ENCODE data around the gene LSS.

- TF ChIP-seq EZH2 (IDR thresholded peaks at IDR 0.05) (no peak), POLR2AphosphoS5 (IDR thresholded peaks at IDR 0.05; ENCODE audit: borderline replicate concordance, low read depth, low read length) (no peak)
Measured at GRCh38 chr21:46159390-46159789, 69.2 kb downstream of the LSS start.
